Kidney (tissue), 14 donors: ENCODE measurements around the gene NUDT16L1. TPM values are rescaled to one million over a fixed set of nuclear protein-coding genes. Genes with fewer than 3 reads are reported as not detected.

Experiments
- DNase-seq, 5 donors: peaks; one replicate each; pipeline ENCODE4 v3.0.0-alpha.2; 2013 to 2020
- FAIRE-seq: peaks from 2 replicates; lab custom pipeline; 2012; peaks lifted over from hg19 to GRCh38; lab: Jason Lieb, UNC
- H3K27ac ChIP-seq, 2 donors: one replicate each; pipeline ENCODE4 v1.7.0; 2013; ENCODE audit warnings: low read depth in 2 of 2, low read length in 2 of 2, inconsistent platforms in 1 of 2
- H3K27me3 ChIP-seq: one replicate; pipeline ENCODE4 v1.7.1; 2013; ENCODE audit warnings: low read length, inconsistent platforms; ENCODE audit not compliant: control insufficient read depth, insufficient read depth
- H3K36me3 ChIP-seq, 3 donors: one replicate each; pipeline versions ENCODE4 v1.7.0 to v1.7.1; 2013; ENCODE audit warnings: low read length in 3 of 3, control low read depth in 1 of 3, inconsistent platforms in 1 of 3; ENCODE audit not compliant: insufficient read depth in 3 of 3, control insufficient read depth in 2 of 3
- H3K4me1 ChIP-seq, 3 donors: one replicate each; pipeline versions ENCODE4 v1.7.0 to v1.7.1; 2013; ENCODE audit warnings: low read length in 3 of 3, inconsistent platforms in 1 of 3, low read depth in 1 of 3; ENCODE audit not compliant: control insufficient read depth in 2 of 3, insufficient read depth in 2 of 3
- H3K4me3 ChIP-seq, 3 donors: one replicate each; pipeline versions ENCODE4 v1.7.0 to v1.8.1; 2013; ENCODE audit warnings: low read length in 3 of 3, control low read depth in 1 of 3, inconsistent platforms in 1 of 3
- H3K9ac ChIP-seq, 3 donors: one replicate each; pipeline versions ENCODE4 v1.7.0 to v1.7.1; 2013; ENCODE audit warnings: low read length in 3 of 3, control low read depth in 1 of 3, inconsistent platforms in 1 of 3
- H3K9me3 ChIP-seq, 3 donors: one replicate each; pipeline versions ENCODE4 v1.7.0 to v1.7.1; 2013; ENCODE audit warnings: low read length in 3 of 3, control low read depth in 1 of 3, inconsistent platforms in 1 of 3; ENCODE audit not compliant: control insufficient read depth in 2 of 3, insufficient read depth in 1 of 3
- CTCF ChIP-seq: IDR thresholded peaks from 3 replicates; pipeline ENCODE4 v1.5.1; 2012; ENCODE audit warnings: mild to moderate bottlenecking, moderate library complexity, borderline replicate concordance; ENCODE audit not compliant: insufficient read depth; ENCODE audit errors: extremely low read depth
- intact Hi-C: fragments of 100-400 bp; cut with DNase I; formaldehyde crosslinking; loops from one replicate; pipeline ENCODE4 v1.11.1; 2022
- polyA plus RNA-seq: library from polyadenylated mRNA; stranded (reverse); fragments of 350-450 nt; fragmentation: Illumina TruSeq; extraction: RNeasy Lipid Tissue Mini Kit (QIAGEN cat#74804); gene quantifications from one replicate; pipeline ENCODE4 v1.2.3, GENCODE V29; 2014; ENCODE audit warnings: low read depth, low replicate concordance; ENCODE audit not compliant: insufficient read depth
- total RNA-seq: library from RNA; stranded (reverse); fragmentation: NEBNext Ultra II Directional; extraction: Animal tissue kit (Norgen Biotek cat#: 25700); gene quantifications from one replicate; pipeline ENCODE4 v1.2.1, GENCODE V29; 2021
- donor health status: control.
- donor health status: control.
- donor health status: control.
- donor health status: control.
- donor health status: control.
- donor health status: DM: yes; HTN: yes; CAD: no.
- donor health status: Normal renal cell carcinoma (clear cell type).

NUDT16L1 gene
- total and polyA plus RNA-seq, 2 donors from 2014 or later: 30.6 to 69.4 TPM

GRCh38 chr16:4733747-4734062, 40.3 kb downstream of the NUDT16L1 start:
- peak overlapping the region; percentile 62 to 97 (median 91) for H3K4me3 ChIP-seq
- DNase-seq (no peak), FAIRE-seq (no peak)
- H3K9me3 ChIP-seq: no peaks in the 10 kb centered on the region
- no peaks in the 10 kb centered on the region for H3K27me3 ChIP-seq
- intact Hi-C loops: no loop called here
- peaks cover 0 to 3% (median 3%) of the 10 kb centered on the region in 3 donors for H3K36me3 ChIP-seq
- peak overlapping the region; percentile 78 to 82 for H3K27ac ChIP-seq
- H3K9ac ChIP-seq: peak overlapping the region; percentile 42 to 69 (median 58)
- H3K4me1 ChIP-seq: peaks cover 0 to 7% (median 6%) of the 10 kb centered on the region in 3 donors
- TF ChIP-seq CTCF: no peak

- intact Hi-C loops: no loop called here
- DNase-seq: peak; percentile 96 to 98 (median 97)
Measured at GRCh38 chr16:4734063-4734729, 40.8 kb downstream of the NUDT16L1 start, which contains the start of the genes ANKS3 and DNAAF8. TSS of gene ANKS3 (minus strand) at chr16:4734271. CDS start at chr16:4730149, 4,122 bp downstream. TSS of gene DNAAF8 (plus strand) at chr16:4734537. CDS start at chr16:4736515, 1,978 bp downstream.

GRCh38 chr16:4734730-4735535, 41.6 kb downstream of the NUDT16L1 start:
- H3K9ac ChIP-seq: peak overlapping the region; percentile 59 to 65 (median 59)
- no peaks in the 10 kb centered on the region for H3K27me3 ChIP-seq
- no peak for TF ChIP-seq CTCF
- peak overlapping the region; percentile 78 to 82 for H3K27ac ChIP-seq
- H3K4me1 ChIP-seq: peaks cover 0 to 7% (median 6%) of the 10 kb centered on the region in 3 donors
- no peaks in the 10 kb centered on the region for H3K9me3 ChIP-seq
- H3K4me3 ChIP-seq: peak overlapping the region; percentile 83 to 97 (median 91)
- FAIRE-seq (no peak), DNase-seq (peak; percentile 93 to 96 (median 94))
- intact Hi-C loops: no loop called here
- no peaks in the 10 kb centered on the region for H3K36me3 ChIP-seq

More at GRCh38 chr16:4734063-4734729, 40.8 kb downstream of the NUDT16L1 start, which contains the start of the genes ANKS3 and DNAAF8:
- Histone ChIP-seq H3K36me3 (no peaks in the 10 kb centered on the region), H3K9me3 (no peaks in the 10 kb centered on the region), H3K27ac (peak within 1 kb of the TSS; percentile 78 to 82), H3K4me3 (peak within 1 kb of the TSS; percentile 83 to 97 (median 91)), H3K4me1 (peaks cover 0 to 7% (median 6%) of the 10 kb centered on the region in 3 donors), H3K9ac (peak within 1 kb of the TSS; percentile 59 to 69 (median 59)), H3K27me3 (no peaks in the 10 kb centered on the region)
- peak; percentile 73 for FAIRE-seq
- no peak for TF ChIP-seq CTCF
